Breast epithelium (tissue), 4 donors: ENCODE results near the gene PLEKHB1. TPM values are rescaled to one million over a fixed set of nuclear protein-coding genes. Genes with fewer than 3 reads are reported as not detected.

Source experiments
- DNase-seq, 2 donors: peaks; one replicate each; pipeline ENCODE4 v3.0.0-alpha.2; 2019; ENCODE audit warnings: low spot score in 2 of 2
- H3K27ac ChIP-seq, 2 donors: fragments of 200-600 bp; sonication (generic) in 1 of 2; one replicate each; pipeline ENCODE4 v1.5.1; 2016 to 2019; ENCODE audit warnings: mild to moderate bottlenecking in 1 of 2
- H3K27me3 ChIP-seq, 2 donors: fragments of 200-600 bp; sonication (generic) in 1 of 2; one replicate each; pipeline versions ENCODE4 v1.5.1 to v1.6.0; 2017 to 2019; ENCODE audit warnings: control low read depth in 1 of 2, mild to moderate bottlenecking in 1 of 2
- H3K36me3 ChIP-seq: fragments of 200-600 bp; one replicate; pipeline ENCODE4 v1.5.1; 2019
- H3K4me1 ChIP-seq, 2 donors: fragments of 200-600 bp; sonication (generic); one replicate each; pipeline ENCODE4 v1.5.1; 2016 to 2019; ENCODE audit warnings: control low read depth in 1 of 2
- H3K4me3 ChIP-seq, 3 donors: fragments of 200-600 bp; sonication (generic); 1 replicate in 2 of 3; 2 replicates in 1 of 3; pipeline ENCODE4 v1.5.1; 2016 to 2019; ENCODE audit warnings: mild to moderate bottlenecking in 3 of 3, moderate library complexity in 2 of 3
- H3K9me3 ChIP-seq, 2 donors: fragments of 200-600 bp; sonication (generic) in 1 of 2; one replicate each; pipeline ENCODE4 v1.5.1; 2016 to 2019; ENCODE audit warnings: control low read depth in 1 of 2
- POLR2A ChIP-seq: fragments of 450-650 bp; IDR thresholded peaks from one replicate; pipeline ENCODE4 v1.6.1; 2016; ENCODE audit warnings: antibody characterized with exemption, mild to moderate bottlenecking, moderate library complexity
- POLR2AphosphoS5 ChIP-seq, 3 donors: sonication (generic); formaldehyde crosslinking; IDR thresholded peaks; one replicate each; pipeline ENCODE4 v1.6.1; 2017; ENCODE audit warnings: antibody characterized with exemption in 3 of 3
- intact Hi-C: fragments of 100-400 bp; cut with DNase I; formaldehyde crosslinking; loops from one replicate; pipeline ENCODE4 v1.15.1; 2023; ENCODE audit warnings: low total_unique reads
- total RNA-seq, 3 donors: library from RNA; depleted of rRNA; stranded (reverse); fragments of >200 nt; gene quantifications; one replicate each; pipeline ENCODE4 v1.1.0, GENCODE V29; 2016
- TF ChIP-seq, protein P1 (sequence below), 3 donors: fragments of 450-650 bp; IDR thresholded peaks; one replicate each; pipeline ENCODE4 v1.5.1; 2016 to 2017; ENCODE audit warnings: antibody characterized with exemption in 3 of 3, mild to moderate bottlenecking in 3 of 3, moderate library complexity in 3 of 3

PLEKHB1 gene
- total RNA-seq, 3 donors from 2014 or later: 0.80 to 49.6 (median 17.0) TPM

DNA sequence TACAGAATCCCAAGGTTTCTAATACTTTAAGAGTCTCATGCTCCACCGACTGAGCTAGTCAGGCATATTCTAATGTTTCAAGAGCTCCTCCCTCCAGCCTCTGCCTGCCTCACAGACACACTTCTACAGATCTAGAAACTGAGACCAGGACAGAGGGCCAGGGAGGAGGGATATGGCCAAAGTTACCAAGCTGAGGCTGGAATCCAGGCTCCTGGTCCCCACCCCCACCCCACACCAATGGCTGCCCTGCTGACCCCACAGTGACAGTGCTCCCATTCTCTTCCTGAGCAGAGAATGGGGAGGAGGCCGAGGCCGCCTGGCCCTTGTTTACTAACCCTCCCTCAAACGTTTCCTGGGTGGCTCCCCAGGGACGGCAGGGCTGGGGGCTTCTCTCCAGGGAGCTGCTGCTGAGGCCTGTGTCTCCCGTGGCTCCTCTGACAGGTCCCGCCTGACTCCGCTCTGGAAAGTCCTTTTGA lies 2.2 kb downstream of the PLEKHB1 start:
- H3K9me3 ChIP-seq: no peaks in the 10 kb centered on the region
- intact Hi-C loops: loop anchor here (10.0 kb wide), 1 partner anchor 224 kb away; no protein-coding TSS in a partner anchor
- DNase-seq: no peak
- no peaks in the 10 kb centered on the region for H3K27me3 ChIP-seq
- no peaks in the 10 kb centered on the region for H3K36me3 ChIP-seq
- TF ChIP-seq, protein P1, sequence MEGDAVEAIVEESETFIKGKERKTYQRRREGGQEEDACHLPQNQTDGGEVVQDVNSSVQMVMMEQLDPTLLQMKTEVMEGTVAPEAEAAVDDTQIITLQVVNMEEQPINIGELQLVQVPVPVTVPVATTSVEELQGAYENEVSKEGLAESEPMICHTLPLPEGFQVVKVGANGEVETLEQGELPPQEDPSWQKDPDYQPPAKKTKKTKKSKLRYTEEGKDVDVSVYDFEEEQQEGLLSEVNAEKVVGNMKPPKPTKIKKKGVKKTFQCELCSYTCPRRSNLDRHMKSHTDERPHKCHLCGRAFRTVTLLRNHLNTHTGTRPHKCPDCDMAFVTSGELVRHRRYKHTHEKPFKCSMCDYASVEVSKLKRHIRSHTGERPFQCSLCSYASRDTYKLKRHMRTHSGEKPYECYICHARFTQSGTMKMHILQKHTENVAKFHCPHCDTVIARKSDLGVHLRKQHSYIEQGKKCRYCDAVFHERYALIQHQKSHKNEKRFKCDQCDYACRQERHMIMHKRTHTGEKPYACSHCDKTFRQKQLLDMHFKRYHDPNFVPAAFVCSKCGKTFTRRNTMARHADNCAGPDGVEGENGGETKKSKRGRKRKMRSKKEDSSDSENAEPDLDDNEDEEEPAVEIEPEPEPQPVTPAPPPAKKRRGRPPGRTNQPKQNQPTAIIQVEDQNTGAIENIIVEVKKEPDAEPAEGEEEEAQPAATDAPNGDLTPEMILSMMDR (IDR thresholded peaks at IDR 0.05): no peak
- TF ChIP-seq POLR2A (no peak), POLR2AphosphoS5 (IDR thresholded peaks at IDR 0.05) (no peak)
- H3K4me3 ChIP-seq: no peak overlapping the region
- peak overlapping the region in 1 of 2 donors; percentile 71 for H3K27ac ChIP-seq
- no peaks in the 10 kb centered on the region for H3K4me1 ChIP-seq

DNA sequence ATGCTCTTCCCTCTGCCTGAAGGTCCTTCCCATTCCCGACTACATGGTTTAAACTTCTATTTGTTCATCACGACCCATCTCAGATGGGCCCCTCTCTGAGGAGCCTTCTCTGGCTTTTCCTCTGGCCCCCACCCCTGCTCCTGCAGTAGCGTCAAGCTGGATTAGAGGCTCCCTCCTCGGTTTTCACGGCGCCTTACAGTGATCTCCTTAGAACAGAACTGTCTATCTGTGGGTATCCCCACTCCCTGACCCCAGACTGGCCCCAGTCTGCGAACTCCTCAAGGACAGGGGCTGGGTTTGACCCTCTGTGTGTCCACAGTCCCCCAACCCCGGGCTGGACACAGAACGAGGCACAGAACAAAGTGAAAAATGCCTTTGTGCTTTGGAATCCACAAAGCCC lies 2.8 kb downstream of the PLEKHB1 start:
- TF ChIP-seq POLR2AphosphoS5 (IDR thresholded peaks at IDR 0.05): no peak
- TF ChIP-seq, protein P1 (IDR thresholded peaks at IDR 0.05): no peak
- peak overlapping the region in 1 of 2 donors; percentile 71 for H3K27ac ChIP-seq

DNA sequence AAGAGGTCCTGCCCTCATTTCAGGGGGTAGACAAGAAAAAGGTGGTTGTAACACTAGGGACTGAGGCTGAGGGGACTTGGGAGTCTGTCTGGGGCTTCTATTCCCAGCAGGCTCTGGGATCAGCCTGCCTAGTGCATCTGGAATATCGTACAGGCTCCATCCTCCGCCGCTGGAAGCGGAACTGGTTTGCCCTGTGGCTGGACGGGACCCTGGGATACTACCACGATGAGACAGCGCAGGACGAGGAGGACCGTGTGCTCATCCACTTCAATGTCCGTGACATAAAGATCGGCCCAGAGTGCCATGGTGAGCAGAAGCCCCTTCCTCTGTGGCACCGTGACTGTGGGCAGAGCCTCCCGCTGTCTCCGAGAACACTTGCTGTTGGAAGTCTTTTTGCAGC lies 4.0 kb downstream of the PLEKHB1 start:
- Histone ChIP-seq H3K27me3 (no peaks in the 10 kb centered on the region), H3K27ac (no peak overlapping the region), H3K4me3 (no peak overlapping the region), H3K9me3 (no peaks in the 10 kb centered on the region), H3K36me3 (no peaks in the 10 kb centered on the region), H3K4me1 (no peaks in the 10 kb centered on the region)
- no peak for DNase-seq
- intact Hi-C loops: no loop called here
- TF ChIP-seq, protein P1 (IDR thresholded peaks at IDR 0.05): no peak
- TF ChIP-seq POLR2A (no peak), POLR2AphosphoS5 (IDR thresholded peaks at IDR 0.05) (no peak)

More for the DNA sequence above, 2.8 kb downstream of the PLEKHB1 start:
- no peaks in the 10 kb centered on the region for H3K9me3 ChIP-seq
- H3K4me3 ChIP-seq: no peak overlapping the region
- intact Hi-C loops: loop anchor here (10.0 kb wide), 1 partner anchor 224 kb away; no protein-coding TSS in a partner anchor
- H3K4me1 ChIP-seq: no peaks in the 10 kb centered on the region
- no peaks in the 10 kb centered on the region for H3K27me3 ChIP-seq
- H3K36me3 ChIP-seq: no peaks in the 10 kb centered on the region
- DNase-seq: no peak

DNA sequence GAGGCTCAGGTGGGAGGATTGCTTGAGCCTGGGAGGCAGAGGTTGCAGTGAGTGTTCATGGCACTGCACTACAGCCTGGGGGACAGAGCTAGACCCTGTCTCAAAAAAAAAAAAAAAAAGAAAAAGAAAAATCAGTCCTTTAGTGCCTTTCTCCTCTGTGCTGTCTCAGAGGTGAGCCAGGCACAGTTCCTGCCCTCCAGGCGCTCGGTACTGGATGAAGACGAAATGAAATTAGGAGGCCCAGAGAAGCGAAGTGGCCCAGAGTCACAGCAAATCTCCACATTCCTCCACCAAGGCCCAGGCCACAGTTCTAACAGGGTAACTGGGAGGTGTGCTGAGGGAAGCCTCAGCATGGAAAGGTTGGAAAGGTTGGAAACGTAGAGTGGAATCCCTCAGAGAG lies 4.9 kb downstream of the PLEKHB1 start:
- DNase-seq: no peak
- no peak overlapping the region for H3K4me3 ChIP-seq
- no peaks in the 10 kb centered on the region for H3K9me3 ChIP-seq
- H3K36me3 ChIP-seq: no peaks in the 10 kb centered on the region
- intact Hi-C loops: no loop called here
- no peaks in the 10 kb centered on the region for H3K4me1 ChIP-seq
- TF ChIP-seq POLR2A: no peak
- no peak for TF ChIP-seq POLR2AphosphoS5 (IDR thresholded peaks at IDR 0.05)
- TF ChIP-seq, protein P1 (IDR thresholded peaks at IDR 0.05): no peak
- peak overlapping the region; percentile 76 to 78 for H3K27ac ChIP-seq
- H3K27me3 ChIP-seq: no peaks in the 10 kb centered on the region

DNA sequence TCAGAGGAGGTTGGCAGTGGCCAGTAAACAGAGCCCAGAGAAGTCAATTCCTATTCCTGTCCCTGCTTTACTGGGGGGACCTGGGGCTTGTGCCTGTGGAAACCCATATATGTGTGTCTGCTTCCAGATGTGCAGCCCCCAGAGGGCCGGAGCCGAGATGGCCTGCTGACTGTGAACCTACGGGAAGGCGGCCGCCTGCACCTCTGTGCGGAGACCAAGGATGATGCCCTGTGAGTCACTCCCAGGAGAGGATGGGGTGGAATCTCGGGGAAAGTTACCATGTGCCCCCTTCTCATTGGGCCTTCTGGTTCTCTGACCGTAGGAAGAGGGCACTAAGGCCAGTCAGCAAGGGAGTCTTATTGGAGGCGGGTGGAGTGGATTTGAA lies 5.3 kb downstream of the PLEKHB1 start:
- Histone ChIP-seq H3K36me3 (no peaks in the 10 kb centered on the region), H3K9me3 (no peaks in the 10 kb centered on the region), H3K4me1 (no peaks in the 10 kb centered on the region), H3K4me3 (no peak overlapping the region), H3K27me3 (no peaks in the 10 kb centered on the region), H3K27ac (peak overlapping the region; percentile 76 to 78)
- intact Hi-C loops: loop anchor here (2.0 kb wide), 1 partner anchor 15 kb away; no protein-coding TSS in a partner anchor
- DNase-seq: no peak
- TF ChIP-seq, protein P1 (IDR thresholded peaks at IDR 0.05): no peak
